PC-9 (cell line): ENCODE results near the gene C10orf143. TPM values are rescaled to one million over a fixed set of nuclear protein-coding genes. Genes with fewer than 3 reads are reported as not detected.

Source experiments
- BruUV-seq: library from RNA; stranded (reverse); fragments of 400-500 nt; replicated peaks from 2 replicates; lab custom pipeline; 2021; lab: Mats Ljungman, UMichigan
- CTCF ChIA-PET: fragments of 300-600 bp; sonication (Branson Sonifier 250); formaldehyde crosslinking; loops from one replicate; lab custom pipeline; 2022; ENCODE audit warnings: antibody characterized with exemption; lab: Charles Lee
- POLR2A ChIA-PET: fragments of 300-600 bp; sonication (Branson Sonifier 250); formaldehyde crosslinking; loops from one replicate; lab custom pipeline; 2022; ENCODE audit warnings: antibody characterized with exemption; ENCODE audit not compliant: unreplicated experiment; lab: Charles Lee
- DNase-seq, 2 experiments: peaks; one replicate each; pipeline versions ENCODE4 v3.0.0 to v3.0.0-alpha.2; 2015 to 2022; ENCODE audit warnings: mixed read lengths in 1 of 2
- H2AFZ ChIP-seq: fragments of 200-600 bp; sonication (generic); 2 replicates; pipeline ENCODE4 v1.8.1; 2017; ENCODE audit warnings: antibody characterized with exemption
- H3F3A ChIP-seq: fragments of 200-600 bp; sonication (generic); 2 replicates; pipeline ENCODE4 v1.8.1; 2017; ENCODE audit warnings: antibody characterized with exemption, mild to moderate bottlenecking, low read depth; ENCODE audit not compliant: insufficient read depth
- H3K27ac ChIP-seq: fragments of 200-600 bp; sonication (generic); 2 replicates; pipeline ENCODE4 v1.6.1; 2016; ENCODE audit warnings: mixed run types
- H3K27me3 ChIP-seq: fragments of 200-600 bp; sonication (generic); 2 replicates; pipeline ENCODE4 v1.6.1; 2016; ENCODE audit warnings: low read depth, mixed run types; ENCODE audit not compliant: insufficient read depth
- H3K36me3 ChIP-seq: fragments of 200-600 bp; sonication (generic); 2 replicates; pipeline ENCODE4 v1.6.1; 2016; ENCODE audit warnings: low read depth, mixed run types
- H3K4me1 ChIP-seq: fragments of 200-600 bp; sonication (generic); replicated peaks from 2 replicates; pipeline ENCODE4 v1.6.1; 2016; ENCODE audit warnings: mixed run types; ENCODE audit not compliant: insufficient read depth
- H3K4me2 ChIP-seq: fragments of 200-600 bp; sonication (generic); 2 replicates; pipeline ENCODE4 v1.6.1; 2017; ENCODE audit warnings: mixed run types
- H3K4me3 ChIP-seq: fragments of 200-600 bp; sonication (generic); 2 replicates; pipeline ENCODE4 v1.6.1; 2016; ENCODE audit warnings: mixed run types
- H3K79me2 ChIP-seq: fragments of 200-600 bp; sonication (generic); 2 replicates; pipeline ENCODE4 v1.6.1; 2017; ENCODE audit warnings: low read depth, mixed run types
- H3K9me2 ChIP-seq: fragments of 200-600 bp; sonication (generic); 2 replicates; pipeline ENCODE4 v1.8.1; 2017; ENCODE audit warnings: mild to moderate bottlenecking; ENCODE audit not compliant: insufficient read depth
- H3K9me3 ChIP-seq: fragments of 200-600 bp; sonication (generic); 2 replicates; pipeline ENCODE4 v1.8.1; 2016; ENCODE audit warnings: low read depth; ENCODE audit not compliant: insufficient read depth
- H4K20me1 ChIP-seq: fragments of 200-600 bp; sonication (generic); 2 replicates; pipeline ENCODE4 v1.8.1; 2017; ENCODE audit not compliant: insufficient read depth
- CTCF ChIP-seq: fragments of 200-600 bp; sonication (generic); conservative IDR thresholded peaks from 2 replicates; pipeline ENCODE4 v1.6.1; 2017; ENCODE audit warnings: mixed run types, antibody characterized with exemption, mild to moderate bottlenecking, moderate library complexity
- EZH2 ChIP-seq: fragments of 200-600 bp; sonication (generic); IDR thresholded peaks from 2 replicates; pipeline ENCODE4 v1.8.0; 2017; ENCODE audit warnings: antibody characterized with exemption, low read depth
- intact Hi-C: fragments of 100-400 bp; cut with micrococcal nuclease; formaldehyde crosslinking; loops from one replicate; pipeline ENCODE4 v1.10.0; 2022; ENCODE audit not compliant: unreplicated experiment
- total RNA-seq: library from RNA; stranded (reverse); gene quantifications from 2 replicates; pipeline ENCODE4 v1.2.3, GENCODE V29; 2021

C10orf143 gene
- total RNA-seq, 1 experiment from 2014 or later: 2.8 TPM

GRCh38 chr10:130079614-130080460, 30.8 kb downstream of the C10orf143 start:
- Histone ChIP-seq H3K4me1 (no peaks in the 10 kb centered on the region), H2AFZ (no peak overlapping the region), H3K36me3 (no peaks in the 10 kb centered on the region), H3K9me3 (no peaks in the 10 kb centered on the region), H3K27me3 (no peaks in the 10 kb centered on the region), H3K9me2 (no peaks in the 10 kb centered on the region), H3K79me2 (no peaks in the 10 kb centered on the region), H4K20me1 (no peaks in the 10 kb centered on the region), H3F3A (no peaks in the 10 kb centered on the region), H3K4me2 (no peak overlapping the region), H3K27ac (no peak overlapping the region), H3K4me3 (no peak overlapping the region)
- ChIA-PET CTCF (no interaction called here), POLR2A (no interaction called here)
- no TSS peak for BruUV-seq
- no peak for TF ChIP-seq EZH2
- DNase-seq: no peak
- intact Hi-C loops: no loop called here

DNA sequence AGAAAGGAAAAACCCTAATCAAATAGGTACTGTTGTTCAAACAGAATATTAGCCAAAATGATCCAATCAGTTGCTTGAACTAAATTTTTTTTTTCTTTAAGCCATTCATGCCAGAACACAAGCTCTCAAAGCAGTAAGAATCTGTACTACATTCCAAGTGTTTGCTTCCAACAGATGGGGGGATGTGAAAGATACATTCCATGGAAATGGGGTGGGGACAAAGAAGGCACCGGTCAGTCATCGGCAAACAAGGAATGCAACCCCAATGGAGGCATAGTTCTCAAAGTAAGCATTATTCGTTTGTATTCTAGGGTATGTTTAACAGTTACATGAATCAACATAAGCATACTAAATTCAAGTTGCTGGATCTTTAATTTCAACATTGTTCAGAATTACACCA, 32.5 kb downstream of the C10orf143 start:
- TF ChIP-seq EZH2: no peak
- no peak for TF ChIP-seq CTCF
- H4K20me1 ChIP-seq: no peaks in the 10 kb centered on the region
- intact Hi-C loops: no loop called here
- ChIA-PET POLR2A (no interaction called here), CTCF (no interaction called here)
- no peak overlapping the region for H2AFZ ChIP-seq
- H3K9me3 ChIP-seq: no peaks in the 10 kb centered on the region
- H3K27ac ChIP-seq: no peak overlapping the region
- no TSS peak for BruUV-seq
- H3K36me3 ChIP-seq: no peaks in the 10 kb centered on the region
- H3F3A ChIP-seq: no peaks in the 10 kb centered on the region
- no peak overlapping the region for H3K4me2 ChIP-seq
- no peaks in the 10 kb centered on the region for H3K79me2 ChIP-seq
- no peaks in the 10 kb centered on the region for H3K27me3 ChIP-seq
- H3K4me1 ChIP-seq: no peaks in the 10 kb centered on the region
- H3K9me2 ChIP-seq: no peaks in the 10 kb centered on the region
- DNase-seq: no peak
- no peak overlapping the region for H3K4me3 ChIP-seq

DNA sequence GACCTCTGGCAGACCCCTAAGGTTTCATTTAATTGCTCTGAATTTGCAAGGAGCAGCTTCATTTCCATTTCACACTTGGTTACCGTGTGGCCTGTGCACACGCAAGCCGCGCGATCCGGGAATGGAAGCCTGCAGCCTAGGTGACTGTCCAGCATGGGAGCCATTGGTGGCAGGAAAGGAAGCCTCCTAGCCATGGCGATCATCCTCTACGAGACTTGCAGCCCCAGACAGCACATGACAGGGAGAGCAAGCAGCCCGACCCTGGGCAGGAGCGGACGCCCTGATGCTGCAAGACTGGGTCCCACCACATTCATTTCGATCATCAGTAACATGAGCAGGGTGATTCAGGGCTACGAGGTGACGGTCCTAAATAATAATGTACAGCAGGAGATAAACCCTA, 33.9 kb downstream of the C10orf143 start:
- Histone ChIP-seq H4K20me1 (no peaks in the 10 kb centered on the region), H3K4me1 (no peaks in the 10 kb centered on the region), H3K9me3 (no peaks in the 10 kb centered on the region), H3K9me2 (no peaks in the 10 kb centered on the region), H3K27ac (no peak overlapping the region), H3K4me3 (no peak overlapping the region), H2AFZ (no peak overlapping the region), H3K36me3 (no peaks in the 10 kb centered on the region), H3K79me2 (no peaks in the 10 kb centered on the region), H3K27me3 (no peaks in the 10 kb centered on the region), H3F3A (no peaks in the 10 kb centered on the region), H3K4me2 (no peak overlapping the region)
- no TSS peak for BruUV-seq
- POLR2A ChIA-PET: no interaction called here
- TF ChIP-seq EZH2: no peak
- no peak for TF ChIP-seq CTCF
- intact Hi-C loops: no loop called here
- DNase-seq: no peak
- CTCF ChIA-PET: no interaction called here

DNA sequence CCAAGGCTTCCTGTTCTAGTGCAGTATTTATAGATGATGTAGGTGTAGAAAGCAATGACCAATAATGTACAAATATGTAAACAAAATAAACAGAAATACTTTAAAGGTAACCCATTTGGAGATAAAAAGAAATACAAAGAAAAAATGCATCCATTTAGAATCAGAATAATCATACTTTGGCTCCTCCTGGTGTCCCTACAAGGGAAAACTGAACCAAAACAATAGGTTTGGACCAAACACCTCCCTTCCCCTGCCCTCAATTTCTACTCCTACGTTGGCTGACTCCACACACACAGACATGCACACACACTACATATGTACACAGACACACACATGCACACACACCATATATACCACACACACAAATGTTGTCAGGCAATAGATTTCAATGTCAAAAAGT, 36.0 kb downstream of the C10orf143 start:
- ChIA-PET POLR2A (no interaction called here), CTCF (no interaction called here)
- Histone ChIP-seq H4K20me1 (no peaks in the 10 kb centered on the region), H3K27ac (no peak overlapping the region), H3K4me3 (no peak overlapping the region), H3K79me2 (no peaks in the 10 kb centered on the region), H3K4me1 (no peaks in the 10 kb centered on the region), H3K9me3 (no peaks in the 10 kb centered on the region), H3K9me2 (no peaks in the 10 kb centered on the region), H3K4me2 (no peak overlapping the region), H3K27me3 (no peaks in the 10 kb centered on the region), H3F3A (no peaks in the 10 kb centered on the region), H2AFZ (no peak overlapping the region), H3K36me3 (no peaks in the 10 kb centered on the region)
- intact Hi-C loops: no loop called here
- DNase-seq: no peak
- no peak for TF ChIP-seq CTCF
- no peak for TF ChIP-seq EZH2
- no TSS peak for BruUV-seq
